Measurements from ENCODE around the gene PRDM16. TPM values are rescaled to one million over a fixed set of nuclear protein-coding genes. Genes with fewer than 3 reads are reported as not detected.

The PRDM16 gene
- total RNA-seq, 2 experiments from 2014 or later = not detected

GRCh38 chr1:3089490-3089889 is 20.5 kb downstream of the PRDM16 start:
- no peak overlapping the region for H3K27ac ChIP-seq (ENCODE audit: low read depth, low read length, poor library complexity, severe bottlenecking)
- no peaks in the 10 kb centered on the region for H3K9me3 ChIP-seq (ENCODE audit: low read length)
- ChIA-PET CTCF (ENCODE audit: unreplicated experiment) (no interaction called here), POLR2A (no interaction called here)
- intact Hi-C loops (cut with micrococcal nuclease; ENCODE audit: unreplicated experiment) = no loop called here
- no peak for TF ChIP-seq CTCF (conservative IDR thresholded peaks at IDR 0.05; ENCODE audit: low read length)
- TF ChIP-seq EZH2phosphoT487 (IDR thresholded peaks at IDR 0.05; ENCODE audit: borderline replicate concordance, low read depth, low read length) = no peak
- no peaks in the 10 kb centered on the region for H3K36me3 ChIP-seq (ENCODE audit: insufficient read depth, low read length)
- no TSS peak for BruUV-seq (replicated peaks)
- no peaks in the 10 kb centered on the region for H3K79me2 ChIP-seq (ENCODE audit: insufficient read depth, low read depth, low read length)
- no peaks in the 10 kb centered on the region for H3K4me1 ChIP-seq (ENCODE audit: insufficient read depth, low read length, poor library complexity, severe bottlenecking)
- no peaks in the 10 kb centered on the region for H3K9me2 ChIP-seq (ENCODE audit: insufficient read depth, low read length)
- no peak overlapping the region for H3K4me3 ChIP-seq (ENCODE audit: low read depth, low read length, poor library complexity, severe bottlenecking)
- H2AFZ ChIP-seq (ENCODE audit: low read length) = no peak overlapping the region
- DNase-seq (ENCODE audit: low spot score) = no peak
- H3K4me2 ChIP-seq (ENCODE audit: low read length) = no peak overlapping the region
- H4K20me1 ChIP-seq (ENCODE audit: insufficient read depth, low read length) = no peaks in the 10 kb centered on the region

DNA sequence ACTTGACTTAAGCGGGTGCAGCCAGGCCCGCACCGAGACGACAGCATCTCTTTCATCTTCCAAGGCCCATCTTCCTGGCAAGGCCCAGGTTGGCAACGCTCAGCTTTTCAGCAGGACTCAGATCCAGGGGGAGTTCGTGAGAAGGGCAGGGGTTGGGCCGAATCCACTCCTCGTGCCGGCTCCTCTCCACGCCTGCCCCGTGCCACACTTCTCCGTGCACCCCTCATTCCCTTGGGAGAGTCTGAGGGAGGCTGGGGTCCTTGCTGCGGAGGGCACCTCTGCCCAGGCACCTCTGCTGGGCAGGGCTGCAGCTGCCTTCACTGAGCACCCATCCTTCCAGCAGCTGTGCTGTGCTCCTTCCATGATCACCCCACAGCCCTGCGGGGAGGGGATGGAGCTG is 22.3 kb downstream of the PRDM16 start:
- H3K79me2 ChIP-seq (ENCODE audit: insufficient read depth, low read depth, low read length) = no peaks in the 10 kb centered on the region
- TF ChIP-seq EZH2phosphoT487 (IDR thresholded peaks at IDR 0.05; ENCODE audit: borderline replicate concordance, low read depth, low read length) = no peak
- no peak for TF ChIP-seq CTCF (conservative IDR thresholded peaks at IDR 0.05; ENCODE audit: low read length)
- no peaks in the 10 kb centered on the region for H4K20me1 ChIP-seq (ENCODE audit: insufficient read depth, low read length)
- ChIA-PET CTCF (ENCODE audit: unreplicated experiment) (no interaction called here), POLR2A (no interaction called here)
- no peak overlapping the region for H3K27ac ChIP-seq (ENCODE audit: low read depth, low read length, poor library complexity, severe bottlenecking)
- no peak overlapping the region for H3K4me2 ChIP-seq (ENCODE audit: low read length)
- DNase-seq (ENCODE audit: low spot score) = no peak
- intact Hi-C loops (cut with micrococcal nuclease; ENCODE audit: unreplicated experiment) = no loop called here
- BruUV-seq (replicated peaks) = no TSS peak
- H3K4me1 ChIP-seq (ENCODE audit: insufficient read depth, low read length, poor library complexity, severe bottlenecking) = no peaks in the 10 kb centered on the region
- H3K9me3 ChIP-seq (ENCODE audit: low read length) = no peaks in the 10 kb centered on the region
- H3K9me2 ChIP-seq (ENCODE audit: insufficient read depth, low read length) = no peaks in the 10 kb centered on the region
- no peak overlapping the region for H2AFZ ChIP-seq (ENCODE audit: low read length)
- H3K36me3 ChIP-seq (ENCODE audit: insufficient read depth, low read length) = no peaks in the 10 kb centered on the region
- H3K4me3 ChIP-seq (ENCODE audit: low read depth, low read length, poor library complexity, severe bottlenecking) = no peak overlapping the region

- Histone ChIP-seq H3K9me3 (ENCODE audit: low read length) (no peaks in the 10 kb centered on the region), H3K4me1 (ENCODE audit: insufficient read depth, low read length, poor library complexity, severe bottlenecking) (no peaks in the 10 kb centered on the region), H4K20me1 (ENCODE audit: insufficient read depth, low read length) (no peaks in the 10 kb centered on the region), H3K4me3 (ENCODE audit: low read depth, low read length, poor library complexity, severe bottlenecking) (no peak overlapping the region), H3K9me2 (ENCODE audit: insufficient read depth, low read length) (no peaks in the 10 kb centered on the region), H3K36me3 (ENCODE audit: insufficient read depth, low read length) (no peaks in the 10 kb centered on the region), H3K79me2 (ENCODE audit: insufficient read depth, low read depth, low read length) (no peaks in the 10 kb centered on the region), H3K27ac (ENCODE audit: low read depth, low read length, poor library complexity, severe bottlenecking) (no peak overlapping the region), H3K4me2 (ENCODE audit: low read length) (no peak overlapping the region), H2AFZ (ENCODE audit: low read length) (no peak overlapping the region)
- no TSS peak for BruUV-seq (replicated peaks)
- intact Hi-C loops (cut with micrococcal nuclease; ENCODE audit: unreplicated experiment) = no loop called here
- no peak for DNase-seq (ENCODE audit: low spot score)
- POLR2A ChIA-PET = no interaction called here
- TF ChIP-seq EZH2phosphoT487 (IDR thresholded peaks at IDR 0.05; ENCODE audit: borderline replicate concordance, low read depth, low read length) (no peak), CTCF (conservative IDR thresholded peaks at IDR 0.05; ENCODE audit: low read length) (no peak)
- CTCF ChIA-PET (ENCODE audit: unreplicated experiment) = no interaction called here
These were observed 23.5 kb downstream of the PRDM16 start for GRCh38 chr1:3092530-3092929.
